B cell (primary cell): Measurements from ENCODE around the gene PRPF40A.

Source experiments
- EZH2 ChIP-seq: IDR thresholded peaks from 2 replicates; pipeline ENCODE4 v1.6.1; 2012; ENCODE audit warnings: borderline replicate concordance, low read depth, mild to moderate bottlenecking, moderate library complexity, low read length; ENCODE audit not compliant: insufficient read depth, poor library complexity, severe bottlenecking
- TF ChIP-seq, protein P1 (sequence below): fragments of 200-600 bp; IDR thresholded peaks from one replicate; pipeline ENCODE4 v1.8.0; 2022; ENCODE audit warnings: antibody characterized with exemption, mild to moderate bottlenecking

DNA sequence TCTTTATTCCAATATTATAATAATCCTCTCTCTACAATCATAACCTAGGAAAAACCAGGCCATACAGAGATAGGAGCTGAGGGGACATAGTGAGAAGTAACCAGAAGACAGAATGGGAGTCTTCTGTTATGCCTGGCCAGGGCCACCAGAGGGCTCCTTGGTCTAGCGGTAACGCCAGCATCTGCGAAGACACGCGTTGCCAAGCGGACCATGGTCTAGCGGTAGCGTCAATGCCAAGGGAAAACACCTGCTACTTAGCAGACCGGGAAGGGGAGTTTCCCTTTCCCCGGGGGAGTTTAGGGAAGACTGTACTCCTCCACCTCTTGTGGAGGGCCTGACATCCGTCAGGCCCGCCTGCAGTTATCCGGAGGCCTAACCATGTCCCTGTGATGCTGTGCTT is 37.8 kb upstream of the PRPF40A start:
- TF ChIP-seq, protein P1, sequence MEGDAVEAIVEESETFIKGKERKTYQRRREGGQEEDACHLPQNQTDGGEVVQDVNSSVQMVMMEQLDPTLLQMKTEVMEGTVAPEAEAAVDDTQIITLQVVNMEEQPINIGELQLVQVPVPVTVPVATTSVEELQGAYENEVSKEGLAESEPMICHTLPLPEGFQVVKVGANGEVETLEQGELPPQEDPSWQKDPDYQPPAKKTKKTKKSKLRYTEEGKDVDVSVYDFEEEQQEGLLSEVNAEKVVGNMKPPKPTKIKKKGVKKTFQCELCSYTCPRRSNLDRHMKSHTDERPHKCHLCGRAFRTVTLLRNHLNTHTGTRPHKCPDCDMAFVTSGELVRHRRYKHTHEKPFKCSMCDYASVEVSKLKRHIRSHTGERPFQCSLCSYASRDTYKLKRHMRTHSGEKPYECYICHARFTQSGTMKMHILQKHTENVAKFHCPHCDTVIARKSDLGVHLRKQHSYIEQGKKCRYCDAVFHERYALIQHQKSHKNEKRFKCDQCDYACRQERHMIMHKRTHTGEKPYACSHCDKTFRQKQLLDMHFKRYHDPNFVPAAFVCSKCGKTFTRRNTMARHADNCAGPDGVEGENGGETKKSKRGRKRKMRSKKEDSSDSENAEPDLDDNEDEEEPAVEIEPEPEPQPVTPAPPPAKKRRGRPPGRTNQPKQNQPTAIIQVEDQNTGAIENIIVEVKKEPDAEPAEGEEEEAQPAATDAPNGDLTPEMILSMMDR: peak; percentile 27
- no peak for TF ChIP-seq EZH2
